HCT116 (cell line): ENCODE data around the gene FOXRED1.

Source experiments
- EZH2 ChIP-seq: fragments of 200-600 bp; sonication (generic); IDR thresholded peaks from 2 replicates; pipeline ENCODE4 v1.6.1; 2017; ENCODE audit warnings: antibody characterized with exemption, mixed run types
- EZH2phosphoT487 ChIP-seq: fragments of 200-600 bp; IDR thresholded peaks from 2 replicates; pipeline ENCODE4 v1.6.1; 2018; ENCODE audit warnings: antibody characterized with exemption, borderline replicate concordance
- JUND ChIP-seq: IDR thresholded peaks from 2 replicates; pipeline ENCODE4 v1.6.1; 2012
- POLR2A ChIP-seq: IDR thresholded peaks from 2 replicates; pipeline ENCODE4 v1.7.0; 2011; ENCODE audit warnings: borderline replicate concordance; ENCODE audit not compliant: insufficient read depth, insufficient read length; ENCODE audit errors: extremely low read depth
- POLR2AphosphoS5 ChIP-seq: IDR thresholded peaks from 2 replicates; pipeline ENCODE4 v1.6.1; 2011; ENCODE audit warnings: mild to moderate bottlenecking, low read depth, low read length, moderate library complexity
- SIN3A ChIP-seq: IDR thresholded peaks from 2 replicates; pipeline ENCODE4 v1.6.1; 2012; ENCODE audit warnings: low read depth
- SRF ChIP-seq: IDR thresholded peaks from 2 replicates; pipeline ENCODE4 v1.6.1; 2012; ENCODE audit warnings: low read depth
- YY1 ChIP-seq: IDR thresholded peaks from 2 replicates; pipeline ENCODE4 v1.6.1; 2011; ENCODE audit warnings: low read length, low read depth, moderate library complexity, mild to moderate bottlenecking; ENCODE audit not compliant: insufficient replicate concordance; ENCODE audit errors: extremely low read depth
- TF ChIP-seq, protein P1 (sequence below), 3 experiments: fragments of 200-600 bp in 1 of 3; sonication (generic) in 1 of 3; IDR thresholded peaks in 2 of 3; conservative IDR thresholded peaks in 1 of 3; 2 replicates each; pipeline ENCODE4 v1.5.1; 2012 to 2017; ENCODE audit warnings: low read depth in 2 of 3, low read length in 2 of 3, antibody characterized with exemption in 1 of 3, borderline replicate concordance in 1 of 3, control low read depth in 1 of 3, mild to moderate bottlenecking in 1 of 3, mixed read lengths in 1 of 3, mixed run types in 1 of 3, moderate library complexity in 1 of 3; ENCODE audit not compliant: insufficient read depth in 1 of 3
- TF ChIP-seq, protein P2 (sequence below): IDR thresholded peaks from 2 replicates; pipeline ENCODE4 v1.6.1; 2012
- TF ChIP-seq, protein P3 (sequence below): IDR thresholded peaks from 2 replicates; pipeline ENCODE4 v1.6.1; 2012; ENCODE audit warnings: low read depth

DNA sequence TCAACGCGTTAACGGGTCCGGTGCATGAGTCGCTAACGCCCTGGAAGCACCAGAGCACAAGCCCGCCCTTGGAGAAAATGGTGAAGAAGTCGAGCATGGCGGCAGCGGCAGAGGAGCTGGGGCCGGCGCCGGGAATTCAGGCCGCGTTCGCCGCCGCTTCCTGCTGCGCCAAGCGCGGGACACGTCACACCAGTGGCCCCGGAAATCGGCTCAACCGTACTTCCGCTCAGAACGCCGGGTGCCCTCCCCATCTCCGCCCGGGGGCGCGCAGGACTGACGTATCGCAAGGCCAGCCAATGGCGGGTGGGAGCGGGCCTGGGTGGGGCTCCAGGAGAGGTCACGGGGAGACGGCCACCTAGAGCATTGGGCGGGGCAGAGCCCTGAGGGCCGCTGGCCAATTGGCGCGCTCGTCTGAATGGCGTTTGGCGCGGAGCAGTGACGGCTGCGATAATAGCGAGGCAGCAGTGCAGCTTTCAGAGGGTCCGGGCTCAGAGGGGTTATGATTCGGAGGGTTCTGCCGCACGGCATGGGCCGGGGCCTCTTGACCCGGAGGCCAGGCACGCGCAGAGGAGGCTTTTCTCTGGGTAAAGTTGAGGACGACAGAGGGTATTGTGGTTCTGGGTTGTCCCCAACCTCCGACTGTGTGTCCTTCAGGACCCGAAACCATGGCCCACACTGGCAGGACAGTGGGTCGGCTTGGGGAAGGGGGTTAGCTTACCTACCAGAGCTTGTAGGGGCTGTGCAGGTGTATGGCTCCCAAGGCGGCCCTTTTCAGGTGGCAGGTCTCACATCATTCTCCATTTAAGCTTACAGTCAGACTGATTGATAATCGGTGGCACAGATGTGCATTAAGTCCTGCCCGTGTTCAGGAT is at the start of gene FOXRED1, which contains the start of gene SRPRA:
- TF ChIP-seq, protein P1, sequence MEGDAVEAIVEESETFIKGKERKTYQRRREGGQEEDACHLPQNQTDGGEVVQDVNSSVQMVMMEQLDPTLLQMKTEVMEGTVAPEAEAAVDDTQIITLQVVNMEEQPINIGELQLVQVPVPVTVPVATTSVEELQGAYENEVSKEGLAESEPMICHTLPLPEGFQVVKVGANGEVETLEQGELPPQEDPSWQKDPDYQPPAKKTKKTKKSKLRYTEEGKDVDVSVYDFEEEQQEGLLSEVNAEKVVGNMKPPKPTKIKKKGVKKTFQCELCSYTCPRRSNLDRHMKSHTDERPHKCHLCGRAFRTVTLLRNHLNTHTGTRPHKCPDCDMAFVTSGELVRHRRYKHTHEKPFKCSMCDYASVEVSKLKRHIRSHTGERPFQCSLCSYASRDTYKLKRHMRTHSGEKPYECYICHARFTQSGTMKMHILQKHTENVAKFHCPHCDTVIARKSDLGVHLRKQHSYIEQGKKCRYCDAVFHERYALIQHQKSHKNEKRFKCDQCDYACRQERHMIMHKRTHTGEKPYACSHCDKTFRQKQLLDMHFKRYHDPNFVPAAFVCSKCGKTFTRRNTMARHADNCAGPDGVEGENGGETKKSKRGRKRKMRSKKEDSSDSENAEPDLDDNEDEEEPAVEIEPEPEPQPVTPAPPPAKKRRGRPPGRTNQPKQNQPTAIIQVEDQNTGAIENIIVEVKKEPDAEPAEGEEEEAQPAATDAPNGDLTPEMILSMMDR (IDR thresholded peaks at IDR 0.05 in 2 of 3, conservative IDR thresholded peaks at IDR 0.05 in 1 of 3; ENCODE audit: borderline replicate concordance in 1 of 3, insufficient read depth in 1 of 3, low read depth in 2 of 3, low read length in 2 of 3): no peak
- TF ChIP-seq YY1 (peak; percentile 67), POLR2A (peak; percentile 57), POLR2AphosphoS5 (peak; percentile 90), SRF (peak; percentile 96), EZH2phosphoT487 (no peak), EZH2 (no peak), SIN3A (peak; percentile 93), JUND (no peak)
- TF ChIP-seq, protein P2, sequence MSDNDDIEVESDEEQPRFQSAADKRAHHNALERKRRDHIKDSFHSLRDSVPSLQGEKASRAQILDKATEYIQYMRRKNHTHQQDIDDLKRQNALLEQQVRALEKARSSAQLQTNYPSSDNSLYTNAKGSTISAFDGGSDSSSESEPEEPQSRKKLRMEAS: peak; percentile 82
- TF ChIP-seq, protein P3, sequence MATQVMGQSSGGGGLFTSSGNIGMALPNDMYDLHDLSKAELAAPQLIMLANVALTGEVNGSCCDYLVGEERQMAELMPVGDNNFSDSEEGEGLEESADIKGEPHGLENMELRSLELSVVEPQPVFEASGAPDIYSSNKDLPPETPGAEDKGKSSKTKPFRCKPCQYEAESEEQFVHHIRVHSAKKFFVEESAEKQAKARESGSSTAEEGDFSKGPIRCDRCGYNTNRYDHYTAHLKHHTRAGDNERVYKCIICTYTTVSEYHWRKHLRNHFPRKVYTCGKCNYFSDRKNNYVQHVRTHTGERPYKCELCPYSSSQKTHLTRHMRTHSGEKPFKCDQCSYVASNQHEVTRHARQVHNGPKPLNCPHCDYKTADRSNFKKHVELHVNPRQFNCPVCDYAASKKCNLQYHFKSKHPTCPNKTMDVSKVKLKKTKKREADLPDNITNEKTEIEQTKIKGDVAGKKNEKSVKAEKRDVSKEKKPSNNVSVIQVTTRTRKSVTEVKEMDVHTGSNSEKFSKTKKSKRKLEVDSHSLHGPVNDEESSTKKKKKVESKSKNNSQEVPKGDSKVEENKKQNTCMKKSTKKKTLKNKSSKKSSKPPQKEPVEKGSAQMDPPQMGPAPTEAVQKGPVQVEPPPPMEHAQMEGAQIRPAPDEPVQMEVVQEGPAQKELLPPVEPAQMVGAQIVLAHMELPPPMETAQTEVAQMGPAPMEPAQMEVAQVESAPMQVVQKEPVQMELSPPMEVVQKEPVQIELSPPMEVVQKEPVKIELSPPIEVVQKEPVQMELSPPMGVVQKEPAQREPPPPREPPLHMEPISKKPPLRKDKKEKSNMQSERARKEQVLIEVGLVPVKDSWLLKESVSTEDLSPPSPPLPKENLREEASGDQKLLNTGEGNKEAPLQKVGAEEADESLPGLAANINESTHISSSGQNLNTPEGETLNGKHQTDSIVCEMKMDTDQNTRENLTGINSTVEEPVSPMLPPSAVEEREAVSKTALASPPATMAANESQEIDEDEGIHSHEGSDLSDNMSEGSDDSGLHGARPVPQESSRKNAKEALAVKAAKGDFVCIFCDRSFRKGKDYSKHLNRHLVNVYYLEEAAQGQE: no peak
